GM23338 (cell line): ENCODE results near the gene PLA2G4F. TPM values are rescaled to one million over a fixed set of nuclear protein-coding genes. Genes with fewer than 3 reads are reported as not detected.

ENCODE experiments used
- ATAC-seq: fragments of 200-7000 bp; cut with Tn5 transposase; 3 replicates; pipeline ENCODE4 v1.9.1; 2020
- DNase-seq: peaks from one replicate; pipeline ENCODE4 v3.0.0-alpha.2; 2015; ENCODE audit warnings: low spot score
- H2AFZ ChIP-seq: fragments of 200-600 bp; sonication (generic); 2 replicates; pipeline ENCODE4 v1.8.0; 2016; ENCODE audit warnings: antibody characterized with exemption, mild to moderate bottlenecking, moderate library complexity
- H3F3A ChIP-seq: fragments of 200-600 bp; sonication (generic); replicated peaks from 2 replicates; pipeline ENCODE4 v1.8.0; 2017; ENCODE audit warnings: antibody characterized with exemption, mixed run types, low read depth
- H3K27ac ChIP-seq: fragments of 200-600 bp; sonication (generic); 2 replicates; pipeline ENCODE4 v1.6.1; 2016; ENCODE audit warnings: low read depth
- H3K27me3 ChIP-seq: fragments of 200-600 bp; sonication (generic); 2 replicates; pipeline ENCODE4 v1.8.0; 2016; ENCODE audit warnings: mild to moderate bottlenecking, mixed run types, moderate library complexity; ENCODE audit not compliant: insufficient read depth
- H3K36me3 ChIP-seq: fragments of 200-600 bp; sonication (generic); 2 replicates; pipeline ENCODE4 v1.8.0; 2016; ENCODE audit warnings: mild to moderate bottlenecking; ENCODE audit not compliant: insufficient read depth
- H3K4me1 ChIP-seq: fragments of 200-600 bp; sonication (generic); 2 replicates; pipeline ENCODE4 v1.8.0; 2016; ENCODE audit warnings: mild to moderate bottlenecking, moderate library complexity; ENCODE audit not compliant: insufficient read depth
- H3K4me2 ChIP-seq: fragments of 200-600 bp; sonication (generic); 2 replicates; pipeline ENCODE4 v1.7.1; 2017; ENCODE audit warnings: mixed run types
- H3K4me3 ChIP-seq: fragments of 200-600 bp; sonication (generic); 2 replicates; pipeline ENCODE4 v1.6.1; 2016; ENCODE audit warnings: mixed run types
- H3K79me2 ChIP-seq: fragments of 200-600 bp; sonication (generic); replicated peaks from 2 replicates; pipeline ENCODE4 v1.8.0; 2017; ENCODE audit warnings: mild to moderate bottlenecking; ENCODE audit not compliant: insufficient read depth
- H3K9me2 ChIP-seq: fragments of 200-600 bp; sonication (generic); 2 replicates; pipeline ENCODE4 v1.8.0; 2017; ENCODE audit not compliant: insufficient read depth
- H4K20me1 ChIP-seq: fragments of 200-600 bp; sonication (generic); replicated peaks from 2 replicates; pipeline ENCODE4 v1.8.0; 2017; ENCODE audit warnings: mild to moderate bottlenecking; ENCODE audit not compliant: insufficient read depth
- H3K27ac Mint-ChIP-seq: 2 replicates; pipeline ENCODE4 v1.8.0; 2020; ENCODE audit warnings: inconsistent platforms, mild to moderate bottlenecking, moderate library complexity, mixed read lengths
- H3K27me3 Mint-ChIP-seq: 3 replicates; pipeline ENCODE4 v1.8.0; 2022; ENCODE audit warnings: low read depth, mild to moderate bottlenecking, moderate library complexity, mixed read lengths, inconsistent platforms; ENCODE audit not compliant: insufficient read depth, poor library complexity
- H3K36me3 Mint-ChIP-seq: 3 replicates; pipeline ENCODE4 v1.8.0; 2021; ENCODE audit warnings: low read depth, mild to moderate bottlenecking, inconsistent platforms, moderate library complexity, mixed read lengths
- H3K4me1 Mint-ChIP-seq: 3 replicates; pipeline ENCODE4 v1.8.0; 2020; ENCODE audit warnings: mild to moderate bottlenecking, inconsistent platforms, mixed read lengths
- H3K4me3 Mint-ChIP-seq: 3 replicates; pipeline ENCODE4 v1.8.0; 2021; ENCODE audit warnings: moderate library complexity, mild to moderate bottlenecking, inconsistent platforms, mixed read lengths
- H3K9me3 Mint-ChIP-seq: 3 replicates; pipeline ENCODE4 v1.8.0; 2020; ENCODE audit warnings: moderate library complexity, mild to moderate bottlenecking, inconsistent platforms, mixed read lengths
- CREB1 ChIP-seq: fragments of 250-450 bp; sonication (Bioruptor Pico); IDR thresholded peaks from 2 replicates; pipeline ENCODE4 v1.5.0; 2020; ENCODE audit warnings: low read depth, mild to moderate bottlenecking, moderate library complexity
- EZH2 ChIP-seq: fragments of 200-600 bp; sonication (generic); IDR thresholded peaks from one replicate; pipeline ENCODE4 v1.8.0; 2017; ENCODE audit warnings: antibody characterized with exemption, mild to moderate bottlenecking, low read depth; ENCODE audit not compliant: unreplicated experiment
- EZH2phosphoT487 ChIP-seq: fragments of 200-600 bp; sonication (generic); IDR thresholded peaks from one replicate; pipeline ENCODE4 v1.8.1; 2018; ENCODE audit warnings: antibody characterized with exemption; ENCODE audit not compliant: unreplicated experiment
- JUNB ChIP-seq: IDR thresholded peaks from one replicate; pipeline ENCODE4 v1.6.1; 2016; ENCODE audit warnings: antibody characterized with exemption; ENCODE audit not compliant: unreplicated experiment
- NANOG ChIP-seq: IDR thresholded peaks from 2 replicates; pipeline ENCODE4 v1.6.1; 2016; ENCODE audit warnings: antibody characterized with exemption, borderline replicate concordance
- POLR2AphosphoS5 ChIP-seq: IDR thresholded peaks from 2 replicates; pipeline ENCODE4 v1.6.1; 2016; ENCODE audit warnings: antibody characterized with exemption, low read depth
- STAT1 ChIP-seq: IDR thresholded peaks from one replicate; pipeline ENCODE4 v1.6.1; 2016; ENCODE audit warnings: antibody characterized with exemption; ENCODE audit not compliant: unreplicated experiment
- ZNF114 ChIP-seq: fragments of 250-450 bp; sonication (Bioruptor Pico); IDR thresholded peaks from 2 replicates; pipeline ENCODE4 v1.5.0; 2020; ENCODE audit warnings: mild to moderate bottlenecking, moderate library complexity
- ZNF331 ChIP-seq: fragments of 250-450 bp; sonication (Bioruptor Pico); IDR thresholded peaks from 2 replicates; pipeline ENCODE4 v1.5.0; 2020; ENCODE audit warnings: low read depth, mild to moderate bottlenecking, moderate library complexity
- polyA plus RNA-seq: library from polyadenylated mRNA; unstranded; fragments of >200 nt; fragmentation: Nextera tagmentation; extraction: Ambion mirVana; gene quantifications from 2 replicates; pipeline ENCODE4 v1.2.1, GENCODE V29; 2016
- total RNA-seq: library from RNA; depleted of rRNA; stranded (reverse); fragments of >200 nt; shearing (Covaris generic); gene quantifications from 2 replicates; pipeline ENCODE4 v1.2.3, GENCODE V29; 2014
- TF ChIP-seq, protein P1 (sequence below), 2 experiments: fragments of 200-600 bp in 1 of 2; sonication (generic) in 1 of 2; conservative IDR thresholded peaks; 2 replicates each; pipeline versions ENCODE4 v1.5.1 to v1.6.1; 2016 to 2017; ENCODE audit warnings: antibody characterized with exemption in 2 of 2, low read depth in 2 of 2, mild to moderate bottlenecking in 2 of 2, moderate library complexity in 1 of 2
- TF ChIP-seq, protein P2 (sequence below): IDR thresholded peaks from 2 replicates; pipeline ENCODE4 v1.6.1; 2016; ENCODE audit warnings: antibody characterized with exemption
- TF ChIP-seq, protein P3 (sequence below): IDR thresholded peaks from one replicate; pipeline ENCODE4 v1.6.1; 2018; ENCODE audit warnings: antibody characterized with exemption; ENCODE audit not compliant: unreplicated experiment
- TF ChIP-seq, protein P4 (sequence below): fragments of 250-450 bp; sonication (Bioruptor Pico); IDR thresholded peaks from 2 replicates; pipeline ENCODE4 v1.5.0; 2020; ENCODE audit warnings: mild to moderate bottlenecking, moderate library complexity

The PLA2G4F gene
- total and polyA plus RNA-seq, 2 experiments from 2014 or later = not detected

DNA sequence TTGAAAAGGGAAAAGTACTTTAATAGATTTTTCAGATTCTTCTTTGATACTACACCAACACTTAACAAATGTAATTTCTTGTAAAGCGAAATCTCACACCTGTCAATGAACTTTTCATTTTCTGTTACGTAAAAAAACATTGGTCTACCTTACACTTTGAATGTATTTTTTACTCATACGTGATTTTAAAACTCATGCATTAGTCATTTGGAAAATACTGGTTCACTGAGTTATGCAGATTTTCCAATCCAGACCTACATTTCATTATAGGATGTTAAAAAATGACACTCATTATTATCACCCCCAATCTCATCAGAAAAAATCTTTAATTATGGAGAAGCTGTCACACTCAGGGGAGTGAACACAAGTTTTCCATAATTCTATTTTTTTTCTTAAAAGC, 36.9 kb upstream of the PLA2G4F start:
- H3K27me3 ChIP-seq = no peaks in the 10 kb centered on the region
- H3K9me2 ChIP-seq = no peaks in the 10 kb centered on the region
- no peaks in the 10 kb centered on the region for H3K27me3 Mint-ChIP-seq
- no peak overlapping the region for H3K4me3 ChIP-seq
- H3K4me1 Mint-ChIP-seq = no peaks in the 10 kb centered on the region
- H2AFZ ChIP-seq = no peak overlapping the region
- H3K4me1 ChIP-seq = no peaks in the 10 kb centered on the region
- H3K36me3 Mint-ChIP-seq = peaks cover 40% of the 10 kb centered on the region
- no peak overlapping the region for H3K4me3 Mint-ChIP-seq
- no peak overlapping the region for H3K4me2 ChIP-seq
- DNase-seq (no peak), ATAC-seq (no peak)
- no peaks in the 10 kb centered on the region; the same call in 1 of the 2 replicates for H3K79me2 ChIP-seq
- H4K20me1 ChIP-seq = no peaks in the 10 kb centered on the region
- H3K9me3 Mint-ChIP-seq = peaks cover 3% of the 10 kb centered on the region; the same call in 1 of the 3 replicates
- H3F3A ChIP-seq = no peaks in the 10 kb centered on the region
- no peak overlapping the region for H3K27ac ChIP-seq
- no peaks in the 10 kb centered on the region for H3K36me3 ChIP-seq
- TF ChIP-seq, protein P1, sequence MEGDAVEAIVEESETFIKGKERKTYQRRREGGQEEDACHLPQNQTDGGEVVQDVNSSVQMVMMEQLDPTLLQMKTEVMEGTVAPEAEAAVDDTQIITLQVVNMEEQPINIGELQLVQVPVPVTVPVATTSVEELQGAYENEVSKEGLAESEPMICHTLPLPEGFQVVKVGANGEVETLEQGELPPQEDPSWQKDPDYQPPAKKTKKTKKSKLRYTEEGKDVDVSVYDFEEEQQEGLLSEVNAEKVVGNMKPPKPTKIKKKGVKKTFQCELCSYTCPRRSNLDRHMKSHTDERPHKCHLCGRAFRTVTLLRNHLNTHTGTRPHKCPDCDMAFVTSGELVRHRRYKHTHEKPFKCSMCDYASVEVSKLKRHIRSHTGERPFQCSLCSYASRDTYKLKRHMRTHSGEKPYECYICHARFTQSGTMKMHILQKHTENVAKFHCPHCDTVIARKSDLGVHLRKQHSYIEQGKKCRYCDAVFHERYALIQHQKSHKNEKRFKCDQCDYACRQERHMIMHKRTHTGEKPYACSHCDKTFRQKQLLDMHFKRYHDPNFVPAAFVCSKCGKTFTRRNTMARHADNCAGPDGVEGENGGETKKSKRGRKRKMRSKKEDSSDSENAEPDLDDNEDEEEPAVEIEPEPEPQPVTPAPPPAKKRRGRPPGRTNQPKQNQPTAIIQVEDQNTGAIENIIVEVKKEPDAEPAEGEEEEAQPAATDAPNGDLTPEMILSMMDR (conservative IDR thresholded peaks at IDR 0.05; ENCODE audit: low read depth in 2 of 2) = no peak
- TF ChIP-seq ZNF114 (CRISPR knock-in tag) (no peak), EZH2phosphoT487 (no peak), POLR2AphosphoS5 (no peak), STAT1 (no peak), JUNB (no peak), NANOG (no peak), EZH2 (no peak), CREB1 (CRISPR knock-in tag) (no peak), ZNF331 (CRISPR knock-in tag) (no peak)
- TF ChIP-seq, protein P2, sequence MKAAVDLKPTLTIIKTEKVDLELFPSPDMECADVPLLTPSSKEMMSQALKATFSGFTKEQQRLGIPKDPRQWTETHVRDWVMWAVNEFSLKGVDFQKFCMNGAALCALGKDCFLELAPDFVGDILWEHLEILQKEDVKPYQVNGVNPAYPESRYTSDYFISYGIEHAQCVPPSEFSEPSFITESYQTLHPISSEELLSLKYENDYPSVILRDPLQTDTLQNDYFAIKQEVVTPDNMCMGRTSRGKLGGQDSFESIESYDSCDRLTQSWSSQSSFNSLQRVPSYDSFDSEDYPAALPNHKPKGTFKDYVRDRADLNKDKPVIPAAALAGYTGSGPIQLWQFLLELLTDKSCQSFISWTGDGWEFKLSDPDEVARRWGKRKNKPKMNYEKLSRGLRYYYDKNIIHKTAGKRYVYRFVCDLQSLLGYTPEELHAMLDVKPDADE = no peak
- TF ChIP-seq, protein P3, sequence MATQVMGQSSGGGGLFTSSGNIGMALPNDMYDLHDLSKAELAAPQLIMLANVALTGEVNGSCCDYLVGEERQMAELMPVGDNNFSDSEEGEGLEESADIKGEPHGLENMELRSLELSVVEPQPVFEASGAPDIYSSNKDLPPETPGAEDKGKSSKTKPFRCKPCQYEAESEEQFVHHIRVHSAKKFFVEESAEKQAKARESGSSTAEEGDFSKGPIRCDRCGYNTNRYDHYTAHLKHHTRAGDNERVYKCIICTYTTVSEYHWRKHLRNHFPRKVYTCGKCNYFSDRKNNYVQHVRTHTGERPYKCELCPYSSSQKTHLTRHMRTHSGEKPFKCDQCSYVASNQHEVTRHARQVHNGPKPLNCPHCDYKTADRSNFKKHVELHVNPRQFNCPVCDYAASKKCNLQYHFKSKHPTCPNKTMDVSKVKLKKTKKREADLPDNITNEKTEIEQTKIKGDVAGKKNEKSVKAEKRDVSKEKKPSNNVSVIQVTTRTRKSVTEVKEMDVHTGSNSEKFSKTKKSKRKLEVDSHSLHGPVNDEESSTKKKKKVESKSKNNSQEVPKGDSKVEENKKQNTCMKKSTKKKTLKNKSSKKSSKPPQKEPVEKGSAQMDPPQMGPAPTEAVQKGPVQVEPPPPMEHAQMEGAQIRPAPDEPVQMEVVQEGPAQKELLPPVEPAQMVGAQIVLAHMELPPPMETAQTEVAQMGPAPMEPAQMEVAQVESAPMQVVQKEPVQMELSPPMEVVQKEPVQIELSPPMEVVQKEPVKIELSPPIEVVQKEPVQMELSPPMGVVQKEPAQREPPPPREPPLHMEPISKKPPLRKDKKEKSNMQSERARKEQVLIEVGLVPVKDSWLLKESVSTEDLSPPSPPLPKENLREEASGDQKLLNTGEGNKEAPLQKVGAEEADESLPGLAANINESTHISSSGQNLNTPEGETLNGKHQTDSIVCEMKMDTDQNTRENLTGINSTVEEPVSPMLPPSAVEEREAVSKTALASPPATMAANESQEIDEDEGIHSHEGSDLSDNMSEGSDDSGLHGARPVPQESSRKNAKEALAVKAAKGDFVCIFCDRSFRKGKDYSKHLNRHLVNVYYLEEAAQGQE = no peak
- TF ChIP-seq, protein P4, sequence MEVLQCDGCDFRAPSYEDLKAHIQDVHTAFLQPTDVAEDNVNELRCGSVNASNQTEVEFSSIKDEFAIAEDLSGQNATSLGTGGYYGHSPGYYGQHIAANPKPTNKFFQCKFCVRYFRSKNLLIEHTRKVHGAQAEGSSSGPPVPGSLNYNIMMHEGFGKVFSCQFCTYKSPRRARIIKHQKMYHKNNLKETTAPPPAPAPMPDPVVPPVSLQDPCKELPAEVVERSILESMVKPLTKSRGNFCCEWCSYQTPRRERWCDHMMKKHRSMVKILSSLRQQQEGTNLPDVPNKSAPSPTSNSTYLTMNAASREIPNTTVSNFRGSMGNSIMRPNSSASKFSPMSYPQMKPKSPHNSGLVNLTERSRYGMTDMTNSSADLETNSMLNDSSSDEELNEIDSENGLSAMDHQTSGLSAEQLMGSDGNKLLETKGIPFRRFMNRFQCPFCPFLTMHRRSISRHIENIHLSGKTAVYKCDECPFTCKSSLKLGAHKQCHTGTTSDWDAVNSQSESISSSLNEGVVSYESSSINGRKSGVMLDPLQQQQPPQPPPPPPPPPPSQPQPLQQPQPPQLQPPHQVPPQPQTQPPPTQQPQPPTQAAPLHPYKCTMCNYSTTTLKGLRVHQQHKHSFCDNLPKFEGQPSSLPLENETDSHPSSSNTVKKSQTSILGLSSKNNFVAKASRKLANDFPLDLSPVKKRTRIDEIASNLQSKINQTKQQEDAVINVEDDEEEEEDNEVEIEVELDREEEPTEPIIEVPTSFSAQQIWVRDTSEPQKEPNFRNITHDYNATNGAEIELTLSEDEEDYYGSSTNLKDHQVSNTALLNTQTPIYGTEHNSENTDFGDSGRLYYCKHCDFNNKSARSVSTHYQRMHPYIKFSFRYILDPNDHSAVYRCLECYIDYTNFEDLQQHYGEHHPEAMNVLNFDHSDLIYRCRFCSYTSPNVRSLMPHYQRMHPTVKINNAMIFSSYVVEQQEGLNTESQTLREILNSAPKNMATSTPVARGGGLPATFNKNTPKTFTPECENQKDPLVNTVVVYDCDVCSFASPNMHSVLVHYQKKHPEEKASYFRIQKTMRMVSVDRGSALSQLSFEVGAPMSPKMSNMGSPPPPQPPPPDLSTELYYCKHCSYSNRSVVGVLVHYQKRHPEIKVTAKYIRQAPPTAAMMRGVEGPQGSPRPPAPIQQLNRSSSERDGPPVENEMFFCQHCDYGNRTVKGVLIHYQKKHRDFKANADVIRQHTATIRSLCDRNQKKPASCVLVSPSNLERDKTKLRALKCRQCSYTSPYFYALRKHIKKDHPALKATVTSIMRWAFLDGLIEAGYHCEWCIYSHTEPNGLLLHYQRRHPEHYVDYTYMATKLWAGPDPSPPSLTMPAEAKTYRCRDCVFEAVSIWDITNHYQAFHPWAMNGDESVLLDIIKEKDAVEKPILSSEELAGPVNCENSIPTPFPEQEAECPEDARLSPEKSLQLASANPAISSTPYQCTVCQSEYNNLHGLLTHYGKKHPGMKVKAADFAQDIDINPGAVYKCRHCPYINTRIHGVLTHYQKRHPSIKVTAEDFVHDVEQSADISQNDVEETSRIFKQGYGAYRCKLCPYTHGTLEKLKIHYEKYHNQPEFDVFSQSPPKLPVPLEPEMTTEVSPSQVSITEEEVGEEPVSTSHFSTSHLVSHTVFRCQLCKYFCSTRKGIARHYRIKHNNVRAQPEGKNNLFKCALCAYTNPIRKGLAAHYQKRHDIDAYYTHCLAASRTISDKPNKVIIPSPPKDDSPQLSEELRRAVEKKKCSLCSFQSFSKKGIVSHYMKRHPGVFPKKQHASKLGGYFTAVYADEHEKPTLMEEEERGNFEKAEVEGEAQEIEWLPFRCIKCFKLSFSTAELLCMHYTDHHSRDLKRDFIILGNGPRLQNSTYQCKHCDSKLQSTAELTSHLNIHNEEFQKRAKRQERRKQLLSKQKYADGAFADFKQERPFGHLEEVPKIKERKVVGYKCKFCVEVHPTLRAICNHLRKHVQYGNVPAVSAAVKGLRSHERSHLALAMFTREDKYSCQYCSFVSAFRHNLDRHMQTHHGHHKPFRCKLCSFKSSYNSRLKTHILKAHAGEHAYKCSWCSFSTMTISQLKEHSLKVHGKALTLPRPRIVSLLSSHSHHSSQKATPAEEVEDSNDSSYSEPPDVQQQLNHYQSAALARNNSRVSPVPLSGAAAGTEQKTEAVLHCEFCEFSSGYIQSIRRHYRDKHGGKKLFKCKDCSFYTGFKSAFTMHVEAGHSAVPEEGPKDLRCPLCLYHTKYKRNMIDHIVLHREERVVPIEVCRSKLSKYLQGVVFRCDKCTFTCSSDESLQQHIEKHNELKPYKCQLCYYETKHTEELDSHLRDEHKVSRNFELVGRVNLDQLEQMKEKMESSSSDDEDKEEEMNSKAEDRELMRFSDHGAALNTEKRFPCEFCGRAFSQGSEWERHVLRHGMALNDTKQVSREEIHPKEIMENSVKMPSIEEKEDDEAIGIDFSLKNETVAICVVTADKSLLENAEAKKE (CRISPR knock-in tag) = no peak
- H3K27ac Mint-ChIP-seq = no peak overlapping the region
